Neural cell (in vitro differentiated cells): ENCODE results near the gene RNF157. TPM values are rescaled to one million over a fixed set of nuclear protein-coding genes. Genes with fewer than 3 reads are reported as not detected.
"Not testable (repeated sequence)": the region's sequence is repeated elsewhere in the genome, so short reads cannot be mapped to it uniquely, and the experiment has no call there.

Experiments used
- H2AFZ ChIP-seq: fragments of 200-600, 300-800 bp; sonication (generic), shearing (Covaris generic); 2 replicates; pipeline ENCODE4 v1.6.0; 2014; ENCODE audit warnings: low read depth, mild to moderate bottlenecking, antibody characterized with exemption, low read length, moderate library complexity
- H3F3A ChIP-seq: fragments of 200-600 bp; shearing (Covaris generic); 2 replicates; pipeline ENCODE4 v1.6.1; 2016; ENCODE audit warnings: mild to moderate bottlenecking, moderate library complexity, mixed read lengths, antibody characterized with exemption, low read length; ENCODE audit not compliant: insufficient read depth, poor library complexity, severe bottlenecking
- H3K27ac ChIP-seq: fragments of 200-600, 300-800 bp; sonication (generic), shearing (Covaris generic); 2 replicates; pipeline ENCODE4 v1.5.1; 2014; ENCODE audit warnings: mild to moderate bottlenecking, low read length, moderate library complexity
- H3K27me3 ChIP-seq: fragments of 300-800, 200-600 bp; sonication (generic), shearing (Covaris generic); 2 replicates; pipeline ENCODE4 v1.6.0; 2014; ENCODE audit warnings: mild to moderate bottlenecking, low read depth, low read length, moderate library complexity; ENCODE audit not compliant: insufficient read depth
- H3K36me3 ChIP-seq: fragments of 300-800, 200-600 bp; sonication (generic), shearing (Covaris generic); 2 replicates; pipeline ENCODE4 v1.5.1; 2014; ENCODE audit warnings: mild to moderate bottlenecking, antibody characterized with exemption, low read length, moderate library complexity; ENCODE audit not compliant: insufficient read depth
- H3K4me2 ChIP-seq: fragments of 300-800, 200-600 bp; sonication (generic), shearing (Covaris generic); 2 replicates; pipeline ENCODE4 v1.6.0; 2014; ENCODE audit warnings: mild to moderate bottlenecking, low read length
- H3K4me3 ChIP-seq: fragments of 300-800, 200-600 bp; sonication (generic), shearing (Covaris generic); 2 replicates; pipeline ENCODE4 v1.5.1; 2014; ENCODE audit warnings: mild to moderate bottlenecking, low read length, moderate library complexity
- H3K79me2 ChIP-seq: fragments of 200-600 bp; shearing (Covaris generic); replicated peaks from 2 replicates; pipeline ENCODE4 v1.6.0; 2014; ENCODE audit warnings: mild to moderate bottlenecking, low read length, moderate library complexity; ENCODE audit not compliant: insufficient read depth
- H3K9ac ChIP-seq: fragments of 300-800, 200-600 bp; sonication (generic), shearing (Covaris generic); 2 replicates; pipeline ENCODE4 v1.6.1; 2016; ENCODE audit warnings: mild to moderate bottlenecking, low read length, mixed read lengths
- H3K9me2 ChIP-seq: fragments of 200-600 bp; shearing (Covaris generic); 2 replicates; pipeline ENCODE4 v1.6.1; 2016; ENCODE audit warnings: mild to moderate bottlenecking, low read length, mixed read lengths; ENCODE audit not compliant: insufficient read depth
- H3K9me3 ChIP-seq: fragments of 200-600, 300-800 bp; sonication (generic), shearing (Covaris generic); 2 replicates; pipeline ENCODE4 v1.6.1; 2016; ENCODE audit warnings: mild to moderate bottlenecking, mixed run types, low read length, moderate library complexity, mixed read lengths
- H4K20me1 ChIP-seq: fragments of 200-600 bp; shearing (Covaris generic); 2 replicates; pipeline ENCODE4 v1.6.1; 2016; ENCODE audit warnings: mild to moderate bottlenecking, mixed run types; ENCODE audit not compliant: insufficient read depth
- CTCF ChIP-seq: fragments of 450-650 bp; IDR thresholded peaks from 2 replicates; pipeline ENCODE4 v1.5.1; 2014; ENCODE audit warnings: antibody characterized with exemption, mild to moderate bottlenecking, moderate library complexity; ENCODE audit not compliant: poor library complexity, severe bottlenecking
- EP300 ChIP-seq: fragments of 450-650 bp; conservative IDR thresholded peaks from 2 replicates; pipeline ENCODE4 v1.6.1; 2014; ENCODE audit warnings: antibody characterized with exemption, mild to moderate bottlenecking, moderate library complexity; ENCODE audit not compliant: poor library complexity, severe bottlenecking
- EZH2 ChIP-seq: fragments of 200-600, 300-800 bp; shearing (Covaris generic), sonication (generic); IDR thresholded peaks from 2 replicates; pipeline ENCODE4 v1.6.1; 2014; ENCODE audit warnings: antibody characterized with exemption, low read length, borderline replicate concordance, mild to moderate bottlenecking; ENCODE audit not compliant: insufficient read depth, poor library complexity, severe bottlenecking
- MXI1 ChIP-seq: fragments of 450-650 bp; conservative IDR thresholded peaks from 2 replicates; pipeline ENCODE4 v1.6.1; 2014; ENCODE audit warnings: antibody characterized with exemption, mild to moderate bottlenecking; ENCODE audit not compliant: poor library complexity, severe bottlenecking
- POLR2AphosphoS5 ChIP-seq: IDR thresholded peaks from 2 replicates; pipeline ENCODE4 v1.6.1; 2012
- RAD21 ChIP-seq: fragments of 450-650 bp; conservative IDR thresholded peaks from 2 replicates; pipeline ENCODE4 v1.6.1; 2014; ENCODE audit warnings: antibody characterized with exemption, mild to moderate bottlenecking, moderate library complexity
- REST ChIP-seq: IDR thresholded peaks from 2 replicates; pipeline ENCODE4 v1.6.1; 2012; ENCODE audit warnings: borderline replicate concordance
- SMC3 ChIP-seq: fragments of 450-650 bp; conservative IDR thresholded peaks from 2 replicates; pipeline ENCODE4 v1.6.1; 2014; ENCODE audit warnings: antibody characterized with exemption, mild to moderate bottlenecking, moderate library complexity; ENCODE audit not compliant: poor library complexity
- TAF1 ChIP-seq: IDR thresholded peaks from 2 replicates; pipeline ENCODE4 v1.6.1; 2012; ENCODE audit warnings: low read depth
- polyA plus RNA-seq: library from polyadenylated mRNA; depleted of rRNA; stranded (reverse); fragments of >200 nt; gene quantifications from 2 replicates; pipeline ENCODE4 v1.2.3, GENCODE V29; 2014

RNF157 gene
- polyA plus RNA-seq, 1 donor from 2014 or later = 15.9 TPM

- Histone ChIP-seq H3K4me3 (no peak overlapping the region), H3K27me3 (no peaks in the 10 kb centered on the region), H3K36me3 (no peaks in the 10 kb centered on the region), H3K9ac (no peak overlapping the region), H3F3A (no peaks in the 10 kb centered on the region), H4K20me1 (no peaks in the 10 kb centered on the region), H3K79me2 (no peaks in the 10 kb centered on the region), H2AFZ (no peak overlapping the region), H3K27ac (no peak overlapping the region), H3K4me2 (no peak overlapping the region), H3K9me2 (no peaks in the 10 kb centered on the region), H3K9me3 (no peaks in the 10 kb centered on the region)
- TF ChIP-seq CTCF (no peak), EZH2 (no peak), REST (no peak), RAD21 (no peak), EP300 (no peak), SMC3 (no peak), MXI1 (no peak), POLR2AphosphoS5 (no peak), TAF1 (no peak)
Observed at GRCh38 chr17:76254275-76254674, 14.0 kb upstream of the RNF157 start.

GRCh38 chr17:76253841-76254240 lies 13.5 kb upstream of the RNF157 start:
- H4K20me1 ChIP-seq = no peaks in the 10 kb centered on the region
- H3K4me3 ChIP-seq = no peak overlapping the region
- H3K27ac ChIP-seq = no peak overlapping the region
- no peaks in the 10 kb centered on the region for H3K9me2 ChIP-seq
- H3K4me2 ChIP-seq = no peak overlapping the region
- H3K36me3 ChIP-seq = no peaks in the 10 kb centered on the region
- no peaks in the 10 kb centered on the region for H3K27me3 ChIP-seq
- H3F3A ChIP-seq = no peaks in the 10 kb centered on the region
- no peaks in the 10 kb centered on the region for H3K9me3 ChIP-seq
- H2AFZ ChIP-seq = no peak overlapping the region
- H3K79me2 ChIP-seq = no peaks in the 10 kb centered on the region
- TF ChIP-seq MXI1 (no peak), EZH2 (no peak), TAF1 (no peak), EP300 (no peak), SMC3 (no peak), POLR2AphosphoS5 (no peak), CTCF (no peak), RAD21 (no peak), REST (no peak)
- no peak overlapping the region for H3K9ac ChIP-seq

- not testable (repeated sequence) for H3K9me3 ChIP-seq, H3K9me2 ChIP-seq, H3K27me3 ChIP-seq, H3K4me2 ChIP-seq, H3F3A ChIP-seq, H4K20me1 ChIP-seq, H3K9ac ChIP-seq, H3K4me3 ChIP-seq, H3K27ac ChIP-seq, H3K79me2 ChIP-seq, H3K36me3 ChIP-seq, H2AFZ ChIP-seq
Observed at GRCh38 chr17:76252967-76253766, 12.9 kb upstream of the RNF157 start.
